ENCODE measurements around the gene LMLN. TPM values are rescaled to one million over a fixed set of nuclear protein-coding genes. Genes with fewer than 3 reads are reported as not detected.
"Not testable (repeated sequence)": the region's sequence is repeated elsewhere in the genome, so short reads cannot be mapped to it uniquely, and the experiment has no call there.

The LMLN gene
- polyA plus RNA-seq, 1 donor (not counting 4 experiments of a cell fraction or from before 2014, with no cell fraction given) = 5.2 TPM

GRCh38 chr3:197913641-197914380 lies 46.2 kb upstream of the LMLN start:
- no peaks in the 10 kb centered on the region for H3K79me2 ChIP-seq (ENCODE audit: control insufficient read depth, insufficient read depth, low read length)
- no peaks in the 10 kb centered on the region for H3K4me1 ChIP-seq (ENCODE audit: control insufficient read depth, extremely low read depth, insufficient read depth, low read length)
- H4K20me1 ChIP-seq (ENCODE audit: control insufficient read depth, extremely low read depth, insufficient read depth, low read length) = no peaks in the 10 kb centered on the region
- H3K9me1 ChIP-seq (ENCODE audit: control insufficient read depth, extremely low read depth, insufficient read depth, low read length) = no peaks in the 10 kb centered on the region
- no peak for FAIRE-seq
- no peak overlapping the region for H3K4me3 ChIP-seq (ENCODE audit: control insufficient read depth in 2 of 3, extremely low read depth in 1 of 3, insufficient read depth in 2 of 3, low read depth in 1 of 3, low read length in 3 of 3)
- no peaks in the 10 kb centered on the region for H3K36me3 ChIP-seq (ENCODE audit: control insufficient read depth in 2 of 2, extremely low read depth in 1 of 2, insufficient read depth in 2 of 2, low read length in 2 of 2)
- H2AFZ ChIP-seq (ENCODE audit: control insufficient read depth, low read length) = no peak overlapping the region
- no peak overlapping the region for H3K9ac ChIP-seq (ENCODE audit: control insufficient read depth, extremely low read depth, insufficient read depth, low read length)
- no peaks in the 10 kb centered on the region for H3K9me3 ChIP-seq (ENCODE audit: control insufficient read depth, low read depth, low read length)
- no peaks in the 10 kb centered on the region for H3K27me3 ChIP-seq (ENCODE audit: control insufficient read depth, extremely low read depth, insufficient read depth, low read length)
- H3K4me2 ChIP-seq (ENCODE audit: control insufficient read depth, extremely low read depth, insufficient read depth, low read depth, low read length) = no peak overlapping the region
- no peak for TF ChIP-seq CTCF (optimal IDR thresholded peaks at IDR 0.05 in 1 of 3, IDR thresholded peaks at IDR 0.05 in 1 of 3, conservative IDR thresholded peaks at IDR 0.05 in 1 of 3; ENCODE audit: extremely low read depth in 1 of 3, insufficient read depth in 2 of 3, low read length in 3 of 3)
- no peak for TF ChIP-seq EZH2 (IDR thresholded peaks at IDR 0.05; ENCODE audit: low read length)
- no peak for DNase-seq (ENCODE audit: low read depth, low spot score)
- no peak overlapping the region for H3K27ac ChIP-seq (ENCODE audit: control insufficient read depth, insufficient read depth, low read length)
- dilution Hi-C loops (cut with MboI; ENCODE audit: extremely low pct_ligation_motif_present, low sequenced_read_pairs) = no loop called here

- dilution Hi-C loops (cut with MboI; ENCODE audit: extremely low pct_ligation_motif_present, low sequenced_read_pairs); H3K4me2 ChIP-seq (ENCODE audit: control insufficient read depth, extremely low read depth, insufficient read depth, low read depth, low read length); H3K9me1 ChIP-seq (ENCODE audit: control insufficient read depth, extremely low read depth, insufficient read depth, low read length); H2AFZ ChIP-seq (ENCODE audit: control insufficient read depth, low read length); DNase-seq (ENCODE audit: low read depth, low spot score); FAIRE-seq; H4K20me1 ChIP-seq (ENCODE audit: control insufficient read depth, extremely low read depth, insufficient read depth, low read length); H3K9me3 ChIP-seq (ENCODE audit: control insufficient read depth, low read depth, low read length); H3K27ac ChIP-seq (ENCODE audit: control insufficient read depth, insufficient read depth, low read length); H3K79me2 ChIP-seq (ENCODE audit: control insufficient read depth, insufficient read depth, low read length); H3K36me3 ChIP-seq (ENCODE audit: control insufficient read depth in 2 of 2, extremely low read depth in 1 of 2, insufficient read depth in 2 of 2, low read length in 2 of 2); H3K9ac ChIP-seq (ENCODE audit: control insufficient read depth, extremely low read depth, insufficient read depth, low read length); H3K4me1 ChIP-seq (ENCODE audit: control insufficient read depth, extremely low read depth, insufficient read depth, low read length); H3K27me3 ChIP-seq (ENCODE audit: control insufficient read depth, extremely low read depth, insufficient read depth, low read length); H3K4me3 ChIP-seq (ENCODE audit: control insufficient read depth in 2 of 3, extremely low read depth in 1 of 3, insufficient read depth in 2 of 3, low read depth in 1 of 3, low read length in 3 of 3): not testable (repeated sequence)
These were observed 38.4 kb upstream of the LMLN start for GRCh38 chr3:197921429-197922275.

All from keratinocyte (primary cell).